Esophagus muscularis mucosa (tissue), 4 donors: ENCODE results near the gene SOAT1. TPM values are rescaled to one million over a fixed set of nuclear protein-coding genes. Genes with fewer than 3 reads are reported as not detected.

Experiments used
- DNase-seq: peaks from one replicate; pipeline ENCODE4 v3.0.0-alpha.2; 2017; ENCODE audit errors: extremely low spot score
- H3K27ac ChIP-seq, 4 donors: fragments of 200-600 bp; sonication (generic); replicated peaks in 1 of 4; 1 replicate in 3 of 4; 2 replicates in 1 of 4; pipeline ENCODE4 v1.5.1; 2016 to 2019; ENCODE audit warnings: mild to moderate bottlenecking in 1 of 4
- H3K27me3 ChIP-seq, 4 donors: fragments of 200-600 bp; sonication (generic); one replicate each; pipeline versions ENCODE4 v1.5.1 to v1.6.0; 2016 to 2019
- H3K36me3 ChIP-seq, 4 donors: fragments of 200-600 bp; sonication (generic); one replicate each; pipeline ENCODE4 v1.5.1; 2016 to 2019
- H3K4me1 ChIP-seq, 4 donors: fragments of 200-600 bp; sonication (generic); one replicate each; pipeline ENCODE4 v1.5.1; 2016 to 2019
- H3K4me3 ChIP-seq, 4 donors: fragments of 200-600 bp; sonication (generic); 1 replicate in 2 of 4; 2 replicates in 2 of 4; pipeline ENCODE4 v1.5.1; 2016 to 2019; ENCODE audit warnings: mild to moderate bottlenecking in 4 of 4, moderate library complexity in 1 of 4
- H3K9me3 ChIP-seq, 4 donors: fragments of 200-600 bp; sonication (generic); 1 replicate in 3 of 4; 2 replicates in 1 of 4; pipeline ENCODE4 v1.5.1; 2016 to 2019
- CTCF ChIP-seq, 3 experiments: fragments of 200-600 bp in 2 of 3; fragments of 450-650 bp in 1 of 3; sonication (generic) in 2 of 3; IDR thresholded peaks; one replicate each; pipeline ENCODE4 v1.5.1; 2017 to 2019; ENCODE audit warnings: antibody characterized with exemption in 3 of 3, mild to moderate bottlenecking in 2 of 3, moderate library complexity in 1 of 3
- EP300 ChIP-seq: sonication (generic); formaldehyde crosslinking; IDR thresholded peaks from one replicate; pipeline ENCODE4 v1.6.1; 2017; ENCODE audit warnings: antibody characterized with exemption
- POLR2A ChIP-seq: fragments of 450-650 bp; IDR thresholded peaks from one replicate; pipeline ENCODE4 v1.6.1; 2017; ENCODE audit warnings: antibody characterized with exemption, moderate library complexity, mild to moderate bottlenecking, low read depth
- POLR2AphosphoS5 ChIP-seq, 2 donors: sonication (generic); formaldehyde crosslinking; IDR thresholded peaks; one replicate each; pipeline ENCODE4 v1.6.1; 2017; ENCODE audit warnings: antibody characterized with exemption in 2 of 2
- WGBS: methylation state at CpG from one replicate; pipeline ENCODE4 v1.1.5; 2018; 5-methylcytosine and 5-hydroxymethylcytosine counted together
- intact Hi-C: fragments of 100-400 bp; cut with DNase I; formaldehyde crosslinking; loops from one replicate; pipeline ENCODE4 v1.15.1; 2023
- total RNA-seq, 4 donors: library from RNA; depleted of rRNA; stranded (reverse); fragments of >200 nt; gene quantifications; one replicate each; pipeline versions ENCODE4 v1.1.0 to v1.2.1, GENCODE V29; 2016

Gene SOAT1
- total RNA-seq, 4 donors from 2014 or later: 10.8 to 19.7 (median 13.2) TPM

GRCh38 chr1:179340918-179341317 is 47.3 kb downstream of the SOAT1 start:
- no peak for DNase-seq
- TF ChIP-seq CTCF (IDR thresholded peaks at IDR 0.05) (no peak), POLR2A (no peak), EP300 (no peak), POLR2AphosphoS5 (IDR thresholded peaks at IDR 0.05) (no peak)
- Histone ChIP-seq H3K36me3 (peaks cover 29 to 83% (median 52%) of the 10 kb centered on the region in 4 donors), H3K27ac (no peak overlapping the region), H3K9me3 (no peaks in the 10 kb centered on the region), H3K4me1 (no peaks in the 10 kb centered on the region), H3K27me3 (no peaks in the 10 kb centered on the region), H3K4me3 (no peak overlapping the region)
- 85% methylated on average over 5 of the region's 5 CpGs for WGBS
- intact Hi-C loops: no loop called here

- TF ChIP-seq CTCF (IDR thresholded peaks at IDR 0.05): no peak
- no peak for TF ChIP-seq POLR2AphosphoS5 (IDR thresholded peaks at IDR 0.05)
- TF ChIP-seq POLR2A: no peak
- TF ChIP-seq EP300: no peak
- intact Hi-C loops: no loop called here
- peaks cover 29 to 85% (median 55%) of the 10 kb centered on the region in 4 donors for H3K36me3 ChIP-seq
Measured at GRCh38 chr1:179341943-179342547, 48.4 kb downstream of the SOAT1 start.

GRCh38 chr1:179342740-179343404 is 49.3 kb downstream of the SOAT1 start:
- no peaks in the 10 kb centered on the region for H3K27me3 ChIP-seq
- WGBS: 96% methylated on average over 4 of the region's 4 CpGs
- DNase-seq: no peak
- H3K36me3 ChIP-seq: peaks cover 29 to 87% (median 54%) of the 10 kb centered on the region in 4 donors
- intact Hi-C loops: no loop called here
- TF ChIP-seq POLR2A: no peak
- TF ChIP-seq POLR2AphosphoS5 (IDR thresholded peaks at IDR 0.05): no peak
- no peak for TF ChIP-seq CTCF (IDR thresholded peaks at IDR 0.05)
- TF ChIP-seq EP300: no peak
- no peak overlapping the region for H3K27ac ChIP-seq
- H3K4me1 ChIP-seq: no peaks in the 10 kb centered on the region
- H3K4me3 ChIP-seq: no peak overlapping the region
- H3K9me3 ChIP-seq: no peaks in the 10 kb centered on the region

More at GRCh38 chr1:179341943-179342547, 48.4 kb downstream of the SOAT1 start:
- H3K4me1 ChIP-seq: no peaks in the 10 kb centered on the region
- H3K27ac ChIP-seq: no peak overlapping the region
- DNase-seq: no peak
- no peaks in the 10 kb centered on the region for H3K9me3 ChIP-seq
- H3K4me3 ChIP-seq: no peak overlapping the region
- WGBS: 86% methylated on average over 4 of the region's 4 CpGs
- no peaks in the 10 kb centered on the region for H3K27me3 ChIP-seq

GRCh38 chr1:179351281-179351680 is 57.7 kb downstream of the SOAT1 start:
- TF ChIP-seq POLR2A (no peak), CTCF (IDR thresholded peaks at IDR 0.05) (no peak), EP300 (no peak), POLR2AphosphoS5 (IDR thresholded peaks at IDR 0.05) (no peak)
- intact Hi-C loops: no loop called here
- H3K27me3 ChIP-seq: no peaks in the 10 kb centered on the region
- no peak overlapping the region for H3K27ac ChIP-seq
- H3K4me1 ChIP-seq: peaks cover 0 to 5% (median 0%) of the 10 kb centered on the region in 4 donors
- H3K36me3 ChIP-seq: peaks cover 13 to 75% (median 22%) of the 10 kb centered on the region in 4 donors
- H3K9me3 ChIP-seq: no peaks in the 10 kb centered on the region
- no peak for DNase-seq
- no peak overlapping the region for H3K4me3 ChIP-seq
- 94% methylated on average over 3 of the region's 3 CpGs for WGBS
